D341Med (cell line): ENCODE results near the gene PRKD2.

Source experiments
- DNase-seq: peaks from one replicate; pipeline ENCODE4 v3.0.0; 2012; ENCODE audit warnings: low spot score

Gene PRKD2

GRCh38 chr19:46661020-46661731 is 55.7 kb downstream of the PRKD2 start, which contains the start of gene DACT3:
Gene DACT3, minus strand, starts transcription at chr19:46661182. Its CDS starts 118 bp downstream, at chr19:46661064.
- peak; percentile 99 for DNase-seq

- DNase-seq: no peak
Observed at GRCh38 chr19:46660551-46661019, 56.3 kb downstream of the PRKD2 start.

GRCh38 chr19:46660008-46660517 is 56.9 kb downstream of the PRKD2 start:
- DNase-seq: peak; percentile 38

GRCh38 chr19:46659151-46660007 is 57.5 kb downstream of the PRKD2 start:
- DNase-seq: peak; percentile 48

GRCh38 chr19:46656541-46656940 is 60.4 kb downstream of the PRKD2 start:
- DNase-seq: no peak

- DNase-seq: no peak
Observed at GRCh38 chr19:46654621-46655152, 62.2 kb downstream of the PRKD2 start.

- DNase-seq: no peak
Observed at GRCh38 chr19:46650445-46650844, 66.5 kb downstream of the PRKD2 start.

- DNase-seq: peak; percentile 63
Observed at GRCh38 chr19:46648961-46649960, 67.7 kb downstream of the PRKD2 start.

GRCh38 chr19:46648060-46648960 is 68.6 kb downstream of the PRKD2 start:
- peak; percentile 30 for DNase-seq

GRCh38 chr19:46646402-46646801 is 70.5 kb downstream of the PRKD2 start:
- DNase-seq: no peak

- DNase-seq: no peak
Observed at GRCh38 chr19:46644720-46645119, 72.2 kb downstream of the PRKD2 start.

GRCh38 chr19:46640656-46641055 is 76.3 kb downstream of the PRKD2 start:
- no peak for DNase-seq

- DNase-seq: peak; percentile 59
Observed at GRCh38 chr19:46639358-46640182, 77.3 kb downstream of the PRKD2 start.

GRCh38 chr19:46637224-46637623 is 79.7 kb downstream of the PRKD2 start:
- DNase-seq: no peak

GRCh38 chr19:46635920-46636761 is 80.8 kb downstream of the PRKD2 start, which contains the start of gene GNG8:
Gene GNG8, minus strand, starts transcription at chr19:46636202. Its CDS starts 1,520 bp downstream, at chr19:46634682.
- DNase-seq: no peak

GRCh38 chr19:46634656-46635218 is 82.2 kb downstream of the PRKD2 start:
- no peak for DNase-seq

GRCh38 chr19:46634045-46634655 is 82.8 kb downstream of the PRKD2 start:
- DNase-seq: peak; percentile 92
